HAP-1 (cell line): ENCODE measurements around the gene NFKB2.
A peak's percentile ranks its signal among the peaks of the same experiment; 100 is the strongest.

Experiments
- DNase-seq, 2 experiments: peaks; one replicate each; pipeline ENCODE4 v3.0.0-alpha.2; 2016 to 2020; ENCODE audit warnings: low spot score in 2 of 2
- H3K27me3 ChIP-seq: fragments of 250-450 bp; sonication (Bioruptor Pico); 2 replicates; pipeline ENCODE4 v1.5.1; 2020; ENCODE audit warnings: low read depth, mild to moderate bottlenecking, moderate library complexity
- H3K36me3 ChIP-seq: fragments of 250-450 bp; sonication (Bioruptor Pico); replicated peaks from 2 replicates; pipeline ENCODE4 v1.5.1; 2020; ENCODE audit warnings: mild to moderate bottlenecking
- H3K4me1 ChIP-seq: fragments of 250-450 bp; sonication (Bioruptor Pico); 2 replicates; pipeline ENCODE4 v1.5.1; 2020; ENCODE audit warnings: mild to moderate bottlenecking
- H3K4me3 ChIP-seq: fragments of 250-450 bp; sonication (Bioruptor Pico); 2 replicates; pipeline ENCODE4 v1.5.1; 2020; ENCODE audit warnings: mild to moderate bottlenecking, moderate library complexity
- H3K9me3 ChIP-seq: fragments of 250-450 bp; sonication (Bioruptor Pico); 2 replicates; pipeline ENCODE4 v1.5.1; 2020; ENCODE audit warnings: mild to moderate bottlenecking, moderate library complexity
- in situ Hi-C: fragments of 300-500 bp; cut with MboI; formaldehyde crosslinking; loops from 3 replicates; pipeline ENCODE4 v1.14.3; 2020; ENCODE audit warnings: low sequenced_read_pairs, inconsistent platforms, mixed read lengths

NFKB2 gene

GRCh38 chr10:102399217-102400021, 3.9 kb downstream of the NFKB2 start:
- in situ Hi-C loops: no loop called here
- Histone ChIP-seq H3K4me1 (peaks cover 9% of the 10 kb centered on the region), H3K4me3 (peak overlapping the region; percentile 39), H3K36me3 (peaks cover 41% of the 10 kb centered on the region), H3K27me3 (no peaks in the 10 kb centered on the region), H3K9me3 (no peaks in the 10 kb centered on the region)
- DNase-seq: peak; percentile 76 to 93

DNA sequence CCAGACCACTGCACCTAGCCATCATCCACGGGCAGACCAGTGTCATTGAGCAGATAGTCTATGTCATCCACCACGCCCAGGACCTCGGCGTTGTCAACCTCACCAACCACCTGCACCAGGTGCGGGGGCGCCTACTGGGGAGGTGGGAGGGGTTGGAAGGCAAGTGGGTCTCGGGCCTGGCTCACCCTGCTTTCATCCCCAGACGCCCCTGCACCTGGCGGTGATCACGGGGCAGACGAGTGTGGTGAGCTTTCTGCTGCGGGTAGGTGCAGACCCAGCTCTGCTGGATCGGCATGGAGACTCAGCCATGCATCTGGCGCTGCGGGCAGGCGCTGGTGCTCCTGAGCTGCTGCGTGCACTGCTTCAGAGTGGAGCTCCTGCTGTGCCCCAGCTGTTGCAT, 4.6 kb downstream of the NFKB2 start:
- in situ Hi-C loops: no loop called here
- Histone ChIP-seq H3K4me3 (no peak overlapping the region), H3K27me3 (no peaks in the 10 kb centered on the region), H3K9me3 (no peaks in the 10 kb centered on the region), H3K4me1 (peaks cover 9% of the 10 kb centered on the region), H3K36me3 (peaks cover 41% of the 10 kb centered on the region)
- no peak for DNase-seq

DNA sequence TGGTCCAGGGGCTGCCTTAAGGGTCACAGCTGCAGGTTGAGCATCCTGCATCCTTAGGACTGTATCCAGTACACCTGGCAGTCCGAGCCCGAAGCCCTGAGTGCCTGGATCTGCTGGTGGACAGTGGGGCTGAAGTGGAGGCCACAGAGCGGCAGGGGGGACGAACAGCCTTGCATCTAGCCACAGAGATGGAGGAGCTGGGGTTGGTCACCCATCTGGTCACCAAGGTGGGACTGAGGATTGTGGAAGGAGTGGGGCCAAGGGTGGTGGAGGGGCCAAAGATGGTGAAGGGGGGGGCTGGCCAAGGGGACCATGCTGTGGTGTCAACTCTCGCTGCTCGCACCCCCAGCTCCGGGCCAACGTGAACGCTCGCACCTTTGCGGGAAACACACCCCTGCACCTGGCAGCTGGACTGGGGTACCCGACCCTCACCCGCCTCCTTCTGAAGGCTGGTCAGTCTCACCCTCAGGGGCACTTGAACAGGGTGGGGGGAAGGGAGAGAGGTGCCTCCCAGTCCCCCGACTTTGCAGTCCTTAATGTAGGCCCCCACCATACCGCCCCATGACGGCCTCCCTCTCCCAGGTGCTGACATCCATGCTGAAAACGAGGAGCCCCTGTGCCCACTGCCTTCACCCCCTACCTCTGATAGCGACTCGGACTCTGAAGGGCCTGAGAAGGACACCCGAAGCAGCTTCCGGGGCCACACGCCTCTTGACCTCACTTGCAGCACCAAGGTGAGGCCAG, 5.3 kb downstream of the NFKB2 start:
- peaks cover 41% of the 10 kb centered on the region for H3K36me3 ChIP-seq
- H3K4me3 ChIP-seq: no peak overlapping the region
- no peak for DNase-seq
- no peaks in the 10 kb centered on the region for H3K9me3 ChIP-seq
- in situ Hi-C loops: no loop called here
- H3K4me1 ChIP-seq: peaks cover 9% of the 10 kb centered on the region
- H3K27me3 ChIP-seq: no peaks in the 10 kb centered on the region

DNA sequence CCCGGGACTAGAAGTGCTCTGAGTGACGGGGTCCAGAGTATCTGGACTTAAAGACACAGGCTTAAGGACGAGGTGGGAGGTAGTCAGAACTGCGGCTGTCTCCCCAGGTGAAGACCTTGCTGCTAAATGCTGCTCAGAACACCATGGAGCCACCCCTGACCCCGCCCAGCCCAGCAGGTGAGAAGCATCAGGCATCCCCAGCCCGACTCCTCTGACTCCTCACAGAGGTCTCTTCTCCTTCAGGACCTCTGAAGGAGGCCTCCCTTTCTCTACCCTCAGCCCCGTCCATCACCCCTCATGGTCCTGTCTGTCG, 5.8 kb downstream of the NFKB2 start:
- H3K4me3 ChIP-seq: no peak overlapping the region
- in situ Hi-C loops: no loop called here
- no peak for DNase-seq
- no peaks in the 10 kb centered on the region for H3K27me3 ChIP-seq
- H3K9me3 ChIP-seq: no peaks in the 10 kb centered on the region
- peaks cover 41% of the 10 kb centered on the region for H3K36me3 ChIP-seq
- H3K4me1 ChIP-seq: peaks cover 7% of the 10 kb centered on the region

DNA sequence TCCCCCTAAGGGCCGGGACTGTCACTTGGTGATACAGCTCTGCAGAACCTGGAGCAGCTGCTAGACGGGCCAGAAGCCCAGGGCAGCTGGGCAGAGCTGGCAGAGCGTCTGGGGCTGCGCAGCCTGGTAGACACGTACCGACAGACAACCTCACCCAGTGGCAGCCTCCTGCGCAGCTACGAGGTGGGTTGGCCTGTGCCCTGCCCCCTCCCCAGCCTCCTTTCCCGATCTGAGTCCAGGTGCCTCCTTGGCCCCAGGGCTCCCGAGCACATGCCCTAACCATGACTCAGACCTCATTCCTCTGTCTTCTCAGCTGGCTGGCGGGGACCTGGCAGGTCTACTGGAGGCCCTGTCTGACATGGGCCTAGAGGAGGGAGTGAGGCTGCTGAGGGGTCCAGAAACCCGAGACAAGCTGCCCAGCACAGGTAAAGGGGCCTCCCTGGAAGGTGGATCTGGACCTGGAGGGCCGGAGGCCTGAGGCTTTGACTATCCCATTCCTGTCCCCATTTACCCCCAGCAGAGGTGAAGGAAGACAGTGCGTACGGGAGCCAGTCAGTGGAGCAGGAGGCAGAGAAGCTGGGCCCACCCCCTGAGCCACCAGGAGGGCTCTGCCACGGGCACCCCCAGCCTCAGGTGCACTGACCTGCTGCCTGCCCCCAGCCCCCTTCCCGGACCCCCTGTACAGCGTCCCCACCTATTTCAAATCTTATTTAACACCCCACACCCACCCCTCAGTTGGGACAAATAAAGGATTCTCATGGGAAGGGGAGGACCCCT, 6.4 kb downstream of the NFKB2 start:
- DNase-seq: no peak
- Histone ChIP-seq H3K9me3 (no peaks in the 10 kb centered on the region), H3K27me3 (no peaks in the 10 kb centered on the region), H3K36me3 (peaks cover 36% of the 10 kb centered on the region), H3K4me1 (peaks cover 5% of the 10 kb centered on the region; the same call in 1 of the 2 replicates), H3K4me3 (no peak overlapping the region)
- in situ Hi-C loops: no loop called here

GRCh38 chr10:102402512-102402896, 7.0 kb downstream of the NFKB2 start:
- Histone ChIP-seq H3K9me3 (no peaks in the 10 kb centered on the region), H3K4me1 (peaks cover 5% of the 10 kb centered on the region; the same call in 1 of the 2 replicates), H3K4me3 (no peak overlapping the region), H3K36me3 (peaks cover 33% of the 10 kb centered on the region), H3K27me3 (no peaks in the 10 kb centered on the region)
- in situ Hi-C loops: no loop called here
- DNase-seq: no peak

GRCh38 chr10:102403115-102403514, 7.6 kb downstream of the NFKB2 start:
- no peak for DNase-seq
- in situ Hi-C loops: no loop called here
- H3K36me3 ChIP-seq: peaks cover 27% of the 10 kb centered on the region
- peaks cover 5% of the 10 kb centered on the region; the same call in 1 of the 2 replicates for H3K4me1 ChIP-seq
- H3K27me3 ChIP-seq: no peaks in the 10 kb centered on the region
- no peaks in the 10 kb centered on the region for H3K9me3 ChIP-seq
- no peak overlapping the region for H3K4me3 ChIP-seq

GRCh38 chr10:102404361-102405107, 9.0 kb downstream of the NFKB2 start:
- no peaks in the 10 kb centered on the region; the same call in 1 of the 2 replicates for H3K4me1 ChIP-seq
- H3K36me3 ChIP-seq: peaks cover 19% of the 10 kb centered on the region
- H3K27me3 ChIP-seq: peaks cover 8% of the 10 kb centered on the region
- in situ Hi-C loops: no loop called here
- no peak for DNase-seq
- no peaks in the 10 kb centered on the region for H3K9me3 ChIP-seq
- no peak overlapping the region for H3K4me3 ChIP-seq

GRCh38 chr10:102405108-102405571, 9.6 kb downstream of the NFKB2 start:
- in situ Hi-C loops: no loop called here
- H3K4me3 ChIP-seq: no peak overlapping the region

GRCh38 chr10:102405632-102406031, 10.1 kb downstream of the NFKB2 start:
- in situ Hi-C loops: no loop called here
- H3K27me3 ChIP-seq: peaks cover 19% of the 10 kb centered on the region
- H3K4me1 ChIP-seq: no peaks in the 10 kb centered on the region
- peaks cover 9% of the 10 kb centered on the region for H3K36me3 ChIP-seq
- no peak overlapping the region for H3K4me3 ChIP-seq
- no peak for DNase-seq
- no peaks in the 10 kb centered on the region for H3K9me3 ChIP-seq

More at GRCh38 chr10:102405108-102405571, 9.6 kb downstream of the NFKB2 start:
- no peak for DNase-seq
- H3K36me3 ChIP-seq: peaks cover 14% of the 10 kb centered on the region
- no peaks in the 10 kb centered on the region for H3K9me3 ChIP-seq
- H3K4me1 ChIP-seq: no peaks in the 10 kb centered on the region
- H3K27me3 ChIP-seq: peaks cover 14% of the 10 kb centered on the region

DNA sequence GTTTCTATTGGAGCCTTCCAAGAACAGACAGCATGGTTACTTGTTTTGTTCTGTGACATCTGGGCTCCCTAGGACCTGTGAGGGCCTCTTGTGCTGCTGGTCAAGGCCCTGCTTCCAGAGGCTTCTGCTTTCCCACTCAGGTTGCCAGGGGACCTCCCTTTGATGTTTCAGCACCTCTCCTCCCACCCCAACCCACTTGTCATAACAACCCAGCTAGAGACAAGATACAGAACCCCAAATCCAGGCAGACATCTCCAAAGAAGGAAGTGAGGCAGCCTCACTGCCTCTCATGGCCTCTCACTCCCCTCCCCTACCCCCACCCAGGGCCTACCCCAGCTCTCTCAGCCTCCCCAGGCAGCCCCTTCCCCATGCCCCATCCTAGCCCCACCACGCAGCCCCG, 11.3 kb downstream of the NFKB2 start:
- H3K27me3 ChIP-seq: peaks cover 28% of the 10 kb centered on the region
- H3K36me3 ChIP-seq: peaks cover under 1% of the 10 kb centered on the region; the same call in 1 of the 2 replicates
- no peak overlapping the region for H3K4me3 ChIP-seq
- H3K4me1 ChIP-seq: no peaks in the 10 kb centered on the region
- in situ Hi-C loops: no loop called here
- H3K9me3 ChIP-seq: no peaks in the 10 kb centered on the region
- DNase-seq: no peak

- in situ Hi-C loops: no loop called here
- H3K36me3 ChIP-seq: no peaks in the 10 kb centered on the region
- peaks cover 36% of the 10 kb centered on the region for H3K27me3 ChIP-seq
Observed at GRCh38 chr10:102407425-102408130, 12.1 kb downstream of the NFKB2 start.

More at GRCh38 chr10:102407425-102408130, 12.1 kb downstream of the NFKB2 start:
- DNase-seq: no peak
- Histone ChIP-seq H3K4me3 (no peak overlapping the region), H3K9me3 (no peaks in the 10 kb centered on the region), H3K4me1 (no peaks in the 10 kb centered on the region)
